HG03159 (cell line): ENCODE measurements around the gene PTPN9.
"Not testable (repeated sequence)": the region's sequence is repeated elsewhere in the genome, so short reads cannot be mapped to it uniquely, and the experiment has no call there.

Experiments used
- ATAC-seq: cut with Tn5 transposase; IDR thresholded peaks from one replicate; pipeline ENCODE4 v1.9.1; 2021; ENCODE audit warnings: mild to moderate bottlenecking, moderate library complexity; ENCODE audit not compliant: unreplicated experiment

PTPN9 gene

DNA sequence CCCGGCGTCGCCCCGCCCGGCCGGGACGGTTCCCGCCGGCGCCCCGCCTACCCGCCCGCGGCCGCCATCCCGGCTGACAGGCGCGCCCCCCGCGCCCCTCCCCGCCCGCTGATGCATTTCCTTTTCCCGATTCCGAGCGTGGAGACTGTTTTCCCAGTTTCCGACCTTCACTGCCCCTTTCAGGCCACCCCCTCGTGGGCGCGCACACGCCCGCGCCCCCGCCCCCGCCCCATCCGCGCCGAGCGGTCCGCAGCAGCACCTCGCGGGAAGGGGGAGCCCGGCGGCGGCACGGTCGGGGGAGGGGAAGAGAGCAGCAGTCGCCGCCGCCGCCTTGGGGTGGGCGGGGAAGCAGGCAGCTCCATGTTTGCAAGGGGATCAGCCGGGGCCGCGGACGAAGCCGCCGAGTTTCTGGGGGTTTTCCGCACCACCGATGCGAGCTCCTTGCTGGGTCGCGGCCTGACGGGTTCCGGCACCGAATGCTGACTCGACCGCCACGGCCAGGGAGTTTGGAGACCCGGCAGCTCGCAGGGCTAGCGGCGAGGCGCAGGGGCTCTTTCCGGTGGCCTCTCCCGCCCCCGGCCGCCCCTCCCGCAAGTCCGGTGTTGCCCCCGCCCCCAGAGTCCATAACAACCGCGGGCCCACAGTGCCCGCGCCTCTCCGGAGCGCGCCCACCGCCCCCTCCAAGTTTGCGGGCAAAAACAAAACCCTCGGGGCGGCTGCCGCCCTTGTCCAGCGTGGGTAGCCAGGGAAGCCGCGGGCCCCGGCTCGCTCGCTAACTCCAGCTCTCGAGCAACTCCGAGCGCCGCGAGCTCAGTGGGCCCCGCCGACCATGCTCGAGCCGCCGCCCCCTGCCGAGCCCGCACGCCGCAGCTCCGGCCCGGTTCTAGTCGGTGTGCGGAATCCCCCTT, 124.4 kb downstream of the PTPN9 start:
- ATAC-seq: no peak

DNA sequence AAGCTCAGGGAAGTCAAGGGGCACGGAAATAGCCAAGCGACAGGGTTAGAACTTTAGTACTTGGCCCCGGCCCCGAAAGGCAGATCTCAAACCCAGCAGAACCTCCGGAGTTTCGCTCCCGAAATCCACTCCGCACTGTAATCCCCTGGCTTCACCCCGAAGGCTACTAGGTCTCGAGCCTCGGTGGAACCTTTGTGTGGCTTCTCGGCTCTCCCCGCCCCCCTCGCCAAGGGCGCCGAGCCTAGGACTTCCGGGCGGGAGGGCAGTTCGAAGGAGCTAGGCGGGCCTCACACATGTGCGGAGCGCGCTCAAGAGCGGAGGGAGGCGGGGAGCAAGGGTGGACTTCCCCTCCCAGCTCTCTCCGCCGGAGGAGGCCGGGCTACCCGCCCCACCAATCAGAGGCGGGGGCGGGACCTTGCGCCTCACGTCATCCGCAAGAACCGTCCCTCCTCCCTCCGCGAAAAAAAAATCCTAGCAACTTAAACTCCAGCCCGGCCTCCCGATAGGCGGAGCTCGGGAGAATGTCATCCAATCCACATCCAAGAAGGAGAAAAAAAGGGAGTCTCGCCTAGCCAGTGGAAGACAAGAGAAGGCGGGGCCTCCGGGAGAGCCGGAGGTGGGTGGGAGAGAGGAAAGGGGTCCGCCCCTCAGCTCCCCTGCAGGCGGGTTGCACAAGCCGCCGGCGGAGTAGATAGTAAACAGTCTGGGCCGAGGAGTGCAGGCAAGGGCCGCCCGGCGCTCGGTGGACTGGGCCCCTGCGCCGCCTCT, 125.2 kb downstream of the PTPN9 start:
- peak; percentile 31 for ATAC-seq

DNA sequence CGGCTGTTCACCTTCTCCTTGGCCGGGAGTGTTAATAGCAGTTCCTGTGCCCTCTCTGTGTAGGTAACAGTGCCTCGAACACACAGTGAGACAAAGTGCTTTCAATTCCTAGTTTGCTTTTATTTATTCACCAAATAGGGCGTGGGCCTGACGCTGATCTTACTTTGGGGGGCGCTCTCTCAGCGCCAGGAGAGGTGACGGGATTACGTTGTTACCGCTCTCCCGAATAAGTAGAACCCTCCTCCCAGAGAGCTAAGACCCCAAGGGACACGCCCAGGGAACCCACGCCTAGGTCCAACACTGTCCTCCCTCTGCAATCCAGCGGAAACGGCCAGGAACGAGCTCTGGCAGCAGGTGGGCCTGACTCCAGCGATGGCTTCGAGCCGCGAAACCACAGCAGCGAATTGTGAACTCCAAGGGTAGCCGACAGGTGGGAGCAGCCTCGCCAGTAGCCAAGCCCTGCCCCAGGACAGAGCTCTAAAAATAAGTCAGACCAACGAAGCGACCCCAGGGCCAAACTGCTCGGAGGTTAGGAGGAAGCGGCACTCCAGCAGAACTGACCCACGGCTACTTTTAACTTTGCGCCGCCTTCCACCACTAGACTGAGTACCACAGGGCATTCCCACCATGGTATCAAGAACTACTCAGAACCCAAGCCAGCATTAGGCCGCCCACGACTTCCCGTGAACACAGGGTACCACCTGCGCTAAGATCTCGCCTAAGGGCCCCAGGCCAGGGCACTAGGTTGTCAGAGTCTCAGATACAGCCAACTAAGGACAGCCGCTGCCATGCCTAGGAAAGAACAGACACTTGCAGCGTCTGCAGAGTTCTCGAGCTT, 126.0 kb downstream of the PTPN9 start:
- no peak for ATAC-seq

DNA sequence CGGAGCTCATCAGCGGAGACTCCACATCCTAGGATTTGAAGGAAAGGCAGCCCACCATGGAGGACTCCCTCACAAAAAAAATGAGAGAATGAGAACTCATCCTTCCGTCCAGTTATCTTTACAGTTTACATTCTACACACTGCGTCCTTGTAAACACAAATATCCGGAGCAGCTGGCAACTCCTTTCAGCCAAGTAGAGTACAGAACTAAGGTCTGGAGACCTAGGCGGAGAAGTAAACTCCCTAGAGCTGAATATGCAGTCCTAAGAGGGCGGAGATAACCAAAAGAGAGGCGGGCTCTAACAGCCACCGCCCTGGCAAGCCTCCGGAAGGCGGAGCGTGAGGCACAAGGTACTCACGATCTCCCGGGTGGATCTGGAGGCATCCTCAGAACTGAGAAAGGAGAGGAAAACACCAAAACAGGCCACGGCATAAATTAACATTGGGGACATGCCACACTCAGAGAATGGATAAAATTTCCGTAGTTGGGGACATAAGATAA, 126.7 kb downstream of the PTPN9 start:
- ATAC-seq: no peak

DNA sequence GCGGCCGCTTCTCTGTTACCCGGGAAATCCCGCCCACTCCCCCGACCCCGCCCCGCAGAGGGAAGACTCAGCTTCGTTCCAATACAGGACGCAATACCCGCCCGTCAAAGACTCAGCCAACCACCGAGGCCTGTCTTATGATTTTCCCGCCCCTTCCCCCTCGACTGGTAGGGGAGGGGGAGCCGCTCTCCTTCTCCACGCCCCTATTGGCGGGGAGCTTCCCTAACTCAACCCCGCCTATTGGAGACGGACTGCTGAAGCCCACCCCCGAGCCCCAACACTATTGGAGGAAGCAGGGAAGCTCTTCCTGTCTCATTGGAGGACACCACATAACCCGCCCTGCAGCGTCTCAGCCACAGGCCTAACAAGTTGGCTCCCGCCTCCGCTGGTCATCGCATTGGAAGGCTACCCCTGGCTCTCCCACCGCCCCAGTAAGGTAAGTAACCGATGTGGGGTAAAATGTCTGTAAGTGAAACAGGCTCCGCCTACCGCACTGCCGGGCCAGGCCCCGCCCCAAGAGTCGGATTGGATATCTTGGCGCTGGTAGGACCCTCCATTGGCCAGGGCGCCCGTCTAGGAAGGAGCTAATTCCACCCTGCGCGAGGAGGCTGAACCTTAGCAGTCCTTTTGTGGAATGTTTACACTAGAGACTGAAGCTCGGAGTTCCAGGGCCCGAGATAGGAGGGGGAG, 127.3 kb downstream of the PTPN9 start, which contains the start of gene SIN3A:
SIN3A (minus strand) TSS at position 17 of the 690 bp plus-strand sequence. CDS start 21,315 bp downstream, outside the sequence.
- ATAC-seq: peak; percentile 37

DNA sequence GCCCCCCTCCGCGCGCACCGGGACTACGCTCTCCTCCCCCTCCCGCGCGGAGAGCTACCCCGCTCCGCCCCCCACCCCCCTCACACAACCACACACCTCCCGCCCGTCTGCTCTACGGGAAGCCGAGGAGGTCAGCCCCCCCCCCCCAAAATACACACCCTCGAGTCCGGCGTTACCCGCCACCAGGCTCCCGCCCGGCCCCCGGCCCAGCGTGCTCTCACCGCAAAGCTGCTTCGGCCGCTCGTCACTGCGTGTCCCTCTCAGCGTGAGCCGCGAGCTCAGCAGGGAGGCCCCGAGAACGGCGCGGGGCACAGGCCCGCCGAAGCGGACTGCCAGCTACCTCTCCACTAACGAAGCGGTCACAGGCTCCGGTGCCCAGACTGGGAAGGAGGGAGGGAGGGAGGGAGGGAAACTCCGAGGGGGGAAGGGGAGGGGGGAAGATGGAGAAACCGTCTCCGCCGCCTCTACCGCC, 127.9 kb downstream of the PTPN9 start:
- no peak for ATAC-seq

DNA sequence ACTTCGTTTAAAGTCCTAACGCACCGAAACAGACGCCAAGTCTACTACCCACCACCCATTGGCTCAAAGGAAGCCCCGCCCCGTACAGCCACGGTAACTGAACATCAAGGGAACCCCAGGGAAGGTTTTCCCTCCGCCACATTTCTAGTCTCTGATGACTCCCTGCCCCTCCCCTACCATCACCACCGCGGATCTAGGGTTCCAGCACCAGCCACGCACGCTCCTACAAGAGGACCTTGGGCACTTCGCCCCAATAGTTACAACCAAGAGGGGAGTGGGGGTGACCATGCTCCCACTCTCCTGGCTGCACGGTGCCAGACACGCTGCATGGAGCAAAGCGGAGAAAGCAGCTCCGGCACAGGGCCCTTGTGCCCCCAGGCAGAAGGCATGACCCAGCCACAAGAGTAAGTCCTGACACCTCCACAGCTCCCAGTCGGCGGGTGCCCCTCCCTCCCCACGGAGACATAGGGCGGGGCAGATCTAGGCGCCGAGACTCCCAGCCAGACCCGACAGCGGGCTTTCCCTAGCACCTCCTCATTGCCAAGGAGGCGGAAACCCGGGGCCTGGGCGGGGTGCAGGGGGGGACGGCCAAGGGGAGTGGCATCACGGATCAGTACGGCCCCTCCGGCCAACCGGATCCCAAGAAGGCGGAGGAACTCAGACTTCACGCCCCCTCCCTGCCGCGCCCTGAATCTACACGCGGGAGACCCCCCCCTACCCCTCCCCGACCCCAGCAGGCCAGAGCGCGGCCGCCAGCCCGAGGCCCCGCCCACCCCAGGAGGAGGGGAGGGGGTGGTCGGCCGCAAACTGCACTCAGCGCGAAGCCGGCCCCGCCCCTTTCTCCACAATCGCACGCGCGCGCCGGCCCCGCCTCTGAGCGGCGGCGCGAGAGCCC, 128.6 kb downstream of the PTPN9 start:
- ATAC-seq: peak; percentile 21

DNA sequence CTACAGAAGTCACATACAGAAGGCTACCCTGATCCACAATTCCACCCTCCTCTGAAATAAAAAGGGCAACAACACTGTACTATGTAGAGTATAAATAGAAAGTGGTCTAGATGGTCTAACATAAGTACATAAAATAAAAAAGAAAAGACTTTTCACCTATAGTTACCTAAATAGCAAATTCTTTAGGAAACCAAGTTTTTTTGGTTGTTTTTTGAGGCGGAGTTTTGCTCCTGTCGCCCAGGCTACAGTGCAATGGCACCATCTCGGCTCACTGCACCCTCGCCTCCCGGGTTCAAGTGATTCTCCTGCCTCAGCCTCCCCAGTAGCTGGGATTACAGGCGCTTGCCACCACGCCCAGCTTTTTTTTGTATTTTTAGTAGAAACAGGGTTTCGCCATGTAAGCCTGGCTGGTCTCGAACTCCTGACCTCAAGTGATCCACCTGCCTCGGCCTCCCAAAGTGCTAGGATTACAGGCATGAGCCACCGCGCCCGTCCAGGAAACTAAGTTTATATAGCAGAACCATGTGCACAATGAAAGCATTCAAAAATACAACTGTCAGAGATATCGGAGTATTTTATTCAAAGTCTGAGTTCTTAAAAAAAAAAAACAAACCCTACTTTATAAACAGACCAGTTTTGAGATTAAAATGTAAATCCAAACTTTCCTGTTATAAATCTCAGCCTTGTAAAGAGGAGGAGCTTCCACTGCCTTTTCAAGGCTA, 129.4 kb downstream of the PTPN9 start:
- no peak for ATAC-seq

DNA sequence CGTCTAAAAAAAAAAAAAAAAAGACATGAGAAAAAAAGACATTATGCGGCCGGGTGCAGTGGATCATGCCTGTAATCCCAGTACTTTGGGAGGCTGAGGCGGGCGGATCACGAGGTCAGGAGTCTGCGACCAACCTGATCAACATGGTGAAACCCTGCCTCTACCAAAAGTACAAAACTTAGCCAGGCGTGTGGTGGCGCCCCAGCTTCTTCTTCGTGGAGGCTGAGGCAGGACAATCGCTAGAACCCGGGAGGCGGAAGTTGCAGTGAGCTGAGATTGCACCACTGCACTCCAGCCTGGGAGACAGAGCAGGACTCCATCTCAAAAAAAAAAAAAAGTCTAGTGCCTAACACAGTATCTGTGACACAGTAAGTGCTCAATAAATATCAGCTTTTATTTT, 130.9 kb downstream of the PTPN9 start:
- not testable (repeated sequence) for ATAC-seq

DNA sequence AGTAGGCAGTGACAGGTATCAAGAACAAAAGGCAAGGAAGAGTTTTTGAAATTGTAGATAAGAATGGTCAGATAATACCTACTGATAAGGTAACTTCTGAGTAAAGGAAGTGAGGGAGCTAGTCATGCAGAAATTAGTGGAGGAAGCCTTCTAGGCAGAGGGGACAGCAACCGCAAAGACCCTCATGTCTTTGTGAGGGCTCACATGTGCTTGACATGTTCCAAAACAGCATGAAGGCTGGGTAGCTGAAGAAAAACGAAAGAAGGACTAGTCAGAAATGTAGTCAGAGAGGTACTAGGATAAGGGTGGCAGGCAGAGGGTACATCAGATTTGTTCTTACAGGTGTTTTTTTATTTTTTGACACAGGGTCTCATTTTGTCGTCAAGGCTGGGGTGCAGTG, 133.0 kb downstream of the PTPN9 start:
- no peak for ATAC-seq

DNA sequence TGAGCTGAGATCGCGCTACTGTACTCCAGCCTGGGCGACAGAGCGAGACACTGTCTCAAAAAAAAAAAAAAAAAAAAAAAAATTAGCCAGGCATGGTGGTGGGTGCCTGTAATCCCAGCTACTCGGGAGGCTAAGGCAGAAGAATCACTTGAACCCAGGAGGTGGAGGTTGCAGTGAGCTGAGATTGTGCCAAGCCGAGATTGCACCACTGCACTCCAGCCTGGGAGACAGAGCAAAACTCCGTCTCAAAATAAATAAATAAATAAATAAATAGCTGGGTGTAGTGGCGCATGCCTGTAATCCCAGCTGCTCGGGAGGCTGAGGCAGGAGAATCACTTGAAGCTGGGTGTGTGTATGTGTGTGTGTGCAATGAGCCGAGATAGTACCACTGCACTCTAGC, 133.8 kb downstream of the PTPN9 start:
- ATAC-seq: not testable (repeated sequence)

DNA sequence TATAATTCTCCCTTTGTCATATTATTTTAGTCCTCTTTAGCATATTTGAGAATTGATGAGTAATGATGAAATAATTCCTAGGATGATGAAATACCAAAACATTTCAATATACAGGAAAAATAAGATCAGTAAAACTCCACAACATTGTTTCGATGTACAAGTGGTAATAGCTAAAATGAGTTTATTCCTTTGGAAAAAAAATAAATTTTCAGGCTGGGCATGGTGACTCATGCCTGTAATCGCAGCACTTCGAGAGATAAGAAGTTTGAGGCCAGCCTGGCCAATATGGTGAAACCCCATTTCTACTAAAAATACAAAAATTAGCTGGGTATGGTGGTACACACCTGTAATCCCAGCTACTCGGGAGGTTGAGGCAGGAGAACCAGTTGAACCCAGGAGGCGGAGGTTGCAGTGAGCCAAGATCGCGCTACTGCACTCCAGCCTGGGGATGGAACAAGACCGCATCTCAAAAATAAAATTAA, 135.1 kb downstream of the PTPN9 start:
- not testable (repeated sequence) for ATAC-seq

DNA sequence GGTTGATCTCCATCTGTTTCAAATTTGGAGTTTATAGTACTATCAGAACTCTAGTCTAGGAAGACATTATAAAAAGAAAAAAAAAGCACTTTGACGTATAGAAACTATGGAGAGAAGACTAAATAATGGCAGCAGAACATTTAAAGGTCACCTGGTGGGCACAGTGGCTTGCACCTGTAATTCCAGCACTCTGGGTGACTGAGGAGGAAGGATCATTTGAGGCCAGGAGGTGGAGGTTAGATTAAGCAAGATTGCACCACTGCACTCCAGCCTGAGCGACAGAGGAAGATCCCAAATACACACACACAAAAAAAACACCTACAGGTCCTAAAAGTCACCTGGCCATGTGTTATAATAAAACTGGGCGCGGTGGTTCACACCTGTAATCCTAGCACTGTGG, 141.4 kb downstream of the PTPN9 start:
- no peak for ATAC-seq

DNA sequence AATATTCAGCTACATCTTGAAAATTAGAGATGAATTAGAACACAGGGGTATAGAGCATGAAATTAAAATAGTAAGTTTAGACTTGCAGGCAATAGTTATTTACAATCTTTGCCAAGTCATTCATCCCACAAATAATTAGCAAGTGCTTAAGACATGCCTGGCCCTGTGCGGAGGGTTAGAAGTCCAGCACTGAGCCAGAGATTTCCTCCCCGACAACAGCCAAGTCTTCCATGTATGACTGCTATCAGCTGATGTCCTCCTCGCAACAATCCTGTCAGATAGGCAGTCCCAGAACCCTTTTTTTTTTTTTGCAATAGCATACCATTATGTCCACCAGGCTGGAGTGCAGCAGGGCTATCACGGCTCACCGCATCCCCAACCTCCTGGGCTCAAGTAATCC, 142.2 kb downstream of the PTPN9 start:
- no peak for ATAC-seq

DNA sequence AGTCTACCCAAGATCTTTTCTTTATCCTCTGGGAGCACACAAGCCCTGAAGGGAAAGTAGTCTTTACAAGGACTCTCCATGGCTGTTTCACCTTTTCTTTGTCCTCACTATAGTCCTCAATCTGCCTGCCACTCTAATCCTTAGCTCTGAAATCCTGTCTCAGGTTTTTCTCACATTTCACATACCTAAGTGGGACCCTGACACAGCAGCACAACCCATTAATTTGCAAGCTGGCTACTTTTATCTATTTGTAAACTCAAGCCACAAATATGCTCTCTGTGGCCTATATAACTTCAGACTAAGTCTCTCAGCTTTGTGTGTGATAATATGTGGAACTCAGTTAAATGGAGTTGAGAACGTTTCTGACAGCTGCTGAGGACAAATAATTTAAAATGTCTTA, 147.4 kb downstream of the PTPN9 start:
- no peak for ATAC-seq

DNA sequence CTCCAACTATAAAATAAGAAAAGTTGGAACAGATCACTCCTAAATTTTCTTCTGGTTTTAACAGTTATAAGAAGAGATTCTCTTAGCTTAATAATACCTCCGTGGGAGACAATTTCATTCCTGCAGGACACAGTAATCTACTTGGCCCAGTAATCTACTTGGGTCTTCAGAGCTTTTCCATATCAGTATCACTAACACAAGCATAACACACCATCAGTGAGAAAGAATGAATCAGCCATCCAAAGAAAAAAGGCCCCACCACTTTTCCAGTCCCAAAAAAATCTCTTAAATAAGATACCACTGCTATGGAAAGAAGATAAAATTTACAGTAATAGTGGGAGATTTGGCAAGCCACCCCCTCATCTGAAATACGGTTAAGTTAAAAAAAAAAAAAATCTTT, 147.8 kb downstream of the PTPN9 start:
- ATAC-seq: no peak

DNA sequence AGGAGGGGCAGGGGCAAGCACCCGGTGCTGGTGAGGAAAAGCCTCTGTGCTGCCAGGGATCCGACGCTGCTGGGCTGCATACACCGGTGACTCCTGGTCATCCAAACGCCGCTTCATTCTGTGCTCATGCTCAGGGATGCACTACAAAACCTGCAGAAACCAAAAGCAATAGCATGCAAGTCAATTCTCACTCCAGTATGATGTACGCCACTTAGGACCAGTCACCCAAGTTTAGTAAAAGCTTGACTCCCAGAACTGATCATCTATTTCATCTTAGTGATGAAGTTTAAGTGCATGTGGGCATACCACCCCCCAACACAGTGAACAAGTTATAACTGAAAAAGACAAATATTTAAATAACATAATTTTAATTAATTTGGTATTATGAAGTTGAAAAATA, 148.9 kb downstream of the PTPN9 start:
- no peak for ATAC-seq

DNA sequence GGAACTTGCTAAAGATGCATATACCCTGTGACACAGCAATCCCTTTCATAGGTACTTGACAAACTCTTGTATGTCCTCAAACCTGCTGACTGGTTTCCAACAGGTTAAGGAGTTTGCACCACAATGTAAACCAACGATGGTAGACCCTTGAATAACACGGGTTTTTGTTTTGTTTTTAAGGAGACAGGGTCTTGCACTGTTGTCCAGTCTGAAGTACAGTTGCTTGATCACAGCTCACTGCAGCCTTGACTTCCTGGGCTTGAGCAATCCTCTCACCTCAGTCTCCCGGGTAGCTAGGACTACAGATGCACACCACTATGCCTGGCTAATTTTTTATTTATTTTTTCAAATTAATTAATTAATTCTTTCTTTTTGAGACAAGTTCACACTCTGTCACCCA, 151.0 kb downstream of the PTPN9 start:
- no peak for ATAC-seq
